Measurements from ENCODE around the gene SPTBN1.
"Not testable (repeated sequence)": the region's sequence is repeated elsewhere in the genome, so short reads cannot be mapped to it uniquely, and the experiment has no call there.

Gene SPTBN1

DNA sequence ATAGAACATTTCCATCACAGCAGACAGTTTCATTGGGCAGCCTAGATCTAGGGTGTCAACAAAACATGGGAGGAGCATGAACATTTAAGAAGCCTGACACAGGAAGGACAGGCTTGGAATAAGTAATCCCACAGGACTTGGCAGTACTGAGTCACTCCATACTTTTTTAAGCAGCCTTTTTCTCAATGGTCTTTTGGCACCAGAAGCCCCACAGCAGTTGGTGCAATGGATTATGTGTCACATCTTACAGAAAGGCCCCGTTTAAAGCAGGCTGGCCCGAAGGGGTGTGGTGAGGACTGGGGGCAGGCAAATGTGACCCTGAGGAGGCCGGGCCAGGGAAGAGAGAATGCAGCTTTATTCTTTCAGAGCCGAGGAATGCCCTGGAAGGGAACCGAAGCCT is 26.6 kb downstream of the SPTBN1 start:
- no peak overlapping the region for H3K14ac ChIP-seq (ENCODE audit: low read length)
- H3K4me3 ChIP-seq (ENCODE audit: low read depth, low read length), result no peak overlapping the region
- peak overlapping the region; percentile 25 for H4K8ac ChIP-seq (ENCODE audit: low read depth, low read length)
- WGBS (ENCODE audit: extremely low coverage, insufficient coverage, insufficient read length), result no CpG with 5 or more reads among the region's 5 CpGs
- H4K12ac ChIP-seq (ENCODE audit: low read depth, low read length), result no peak overlapping the region
- H3K23ac ChIP-seq (ENCODE audit: low read length), result no peak overlapping the region
- DNase-seq, result no peak
- peak overlapping the region; percentile 17 for H3K4me2 ChIP-seq (ENCODE audit: low read length)
- H3K9me3 ChIP-seq (ENCODE audit: insufficient read depth, low read depth, low read length), result no peaks in the 10 kb centered on the region
- H2AK5ac ChIP-seq (ENCODE audit: low read length), result no peak overlapping the region
- peak overlapping the region; percentile 57 for H3K27ac ChIP-seq (ENCODE audit: low read depth, low read length)
- H3K18ac ChIP-seq (ENCODE audit: low read length), result peak overlapping the region; percentile 77
- peaks cover 0 to 2% of the 10 kb centered on the region in 2 experiments for H3K36me3 ChIP-seq (ENCODE audit: control insufficient read depth in 1 of 2, insufficient read depth in 2 of 2, low read length in 2 of 2)
- peaks cover 2% of the 10 kb centered on the region for H3K79me2 ChIP-seq (ENCODE audit: control insufficient read depth, insufficient read depth, low read length, poor library complexity)
- no peak overlapping the region for H3K9ac ChIP-seq (ENCODE audit: low read length)
- peaks cover 21 to 22% of the 10 kb centered on the region in 2 experiments for H3K4me1 ChIP-seq (ENCODE audit: control insufficient read depth in 1 of 2, insufficient read depth in 2 of 2, low read length in 2 of 2)
- peaks cover 11% of the 10 kb centered on the region for H3K79me1 ChIP-seq (ENCODE audit: low read length)
- H3K4ac ChIP-seq (ENCODE audit: low read depth, low read length), result peak overlapping the region; percentile 21
- peak overlapping the region; percentile 50 for H4K91ac ChIP-seq (ENCODE audit: low read depth, low read length)
- no peak overlapping the region for H2BK120ac ChIP-seq (ENCODE audit: insufficient read depth, low read length, poor library complexity)
- no peak overlapping the region for H2BK5ac ChIP-seq (ENCODE audit: low read depth, low read length, poor library complexity)
- H2BK12ac ChIP-seq (ENCODE audit: low read length), result peak overlapping the region; percentile 24
- no peak overlapping the region for H2AFZ ChIP-seq (ENCODE audit: insufficient read depth, low read length, poor library complexity)
- no peaks in the 10 kb centered on the region for H3K27me3 ChIP-seq (ENCODE audit: insufficient read depth, low read length)

DNA sequence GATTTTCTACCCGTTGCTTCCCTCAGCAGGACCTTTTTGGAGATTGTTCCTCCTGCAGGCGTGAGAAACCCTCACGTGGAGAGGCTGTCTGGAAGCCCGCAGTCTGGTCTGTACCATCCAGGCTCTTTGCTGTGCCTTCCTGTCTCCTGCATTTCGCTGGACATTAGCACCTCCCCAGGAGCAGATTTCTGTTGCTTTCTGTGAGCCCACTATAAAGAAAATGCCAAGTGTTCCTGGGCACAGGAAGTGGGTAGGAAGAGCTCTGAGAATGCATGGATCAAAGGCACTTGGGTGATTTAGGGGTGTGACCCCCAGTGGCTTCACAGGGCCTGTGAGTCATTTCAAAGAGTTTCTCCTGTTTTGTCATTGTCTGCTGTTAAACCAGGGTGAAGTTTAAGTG is 27.3 kb downstream of the SPTBN1 start:
- H2BK5ac ChIP-seq (ENCODE audit: low read depth, low read length, poor library complexity), result peak overlapping the region; percentile 12
- WGBS (ENCODE audit: extremely low coverage, insufficient coverage, insufficient read length), result no CpG with 5 or more reads among the region's 5 CpGs

DNA sequence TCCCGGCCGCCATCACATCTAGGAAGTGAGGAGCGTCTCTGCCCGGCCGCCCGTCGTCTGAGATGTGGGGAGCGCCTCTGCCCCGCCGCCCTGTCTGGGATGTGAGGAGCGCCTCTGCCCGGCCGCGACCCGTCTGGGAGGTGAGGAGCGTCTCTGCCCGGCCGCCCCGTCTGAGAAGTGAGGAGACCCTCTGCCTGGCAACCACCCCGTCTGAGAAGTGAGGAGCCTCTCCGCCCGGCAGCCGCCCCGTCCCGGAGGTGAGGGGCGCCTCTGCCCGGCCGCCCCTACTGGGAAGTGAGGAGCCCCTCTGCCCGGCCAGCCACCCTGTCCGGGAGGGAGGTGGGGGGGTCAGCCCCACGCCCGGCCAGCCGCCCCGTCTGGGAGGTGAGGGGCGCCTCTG is 29.6 kb downstream of the SPTBN1 start:
- not testable (repeated sequence) for H4K12ac ChIP-seq (ENCODE audit: low read depth, low read length); H3K18ac ChIP-seq (ENCODE audit: low read length); DNase-seq; H4K8ac ChIP-seq (ENCODE audit: low read depth, low read length); H3K4ac ChIP-seq (ENCODE audit: low read depth, low read length); H2AFZ ChIP-seq (ENCODE audit: insufficient read depth, low read length, poor library complexity); H3K14ac ChIP-seq (ENCODE audit: low read length); H3K79me1 ChIP-seq (ENCODE audit: low read length); H3K27ac ChIP-seq (ENCODE audit: low read depth, low read length); H3K23ac ChIP-seq (ENCODE audit: low read length); H2AK5ac ChIP-seq (ENCODE audit: low read length); H3K4me2 ChIP-seq (ENCODE audit: low read length); H3K9ac ChIP-seq (ENCODE audit: low read length); H3K4me3 ChIP-seq (ENCODE audit: low read depth, low read length); H2BK5ac ChIP-seq (ENCODE audit: low read depth, low read length, poor library complexity); H4K91ac ChIP-seq (ENCODE audit: low read depth, low read length); H3K36me3 ChIP-seq (ENCODE audit: control insufficient read depth in 1 of 2, insufficient read depth in 2 of 2, low read length in 2 of 2); H3K79me2 ChIP-seq (ENCODE audit: control insufficient read depth, insufficient read depth, low read length, poor library complexity); H3K9me3 ChIP-seq (ENCODE audit: insufficient read depth, low read depth, low read length); H2BK12ac ChIP-seq (ENCODE audit: low read length); H2BK120ac ChIP-seq (ENCODE audit: insufficient read depth, low read length, poor library complexity); H3K27me3 ChIP-seq (ENCODE audit: insufficient read depth, low read length)
- H3K4me1 ChIP-seq (ENCODE audit: control insufficient read depth in 1 of 2, insufficient read depth in 2 of 2, low read length in 2 of 2), result peaks cover 19 to 21% of the 10 kb centered on the region in 2 experiments
- no CpG with 5 or more reads among the region's 35 CpGs for WGBS (ENCODE audit: extremely low coverage, insufficient coverage, insufficient read length)

More for the DNA sequence above, 27.3 kb downstream of the SPTBN1 start:
- Histone ChIP-seq H3K23ac (ENCODE audit: low read length) (no peak overlapping the region), H4K12ac (ENCODE audit: low read depth, low read length) (no peak overlapping the region), H2BK12ac (ENCODE audit: low read length) (no peak overlapping the region), H3K79me1 (ENCODE audit: low read length) (peaks cover 9% of the 10 kb centered on the region), H2AK5ac (ENCODE audit: low read length) (peak overlapping the region; percentile 19), H3K4ac (ENCODE audit: low read depth, low read length) (no peak overlapping the region), H3K27me3 (ENCODE audit: insufficient read depth, low read length) (no peaks in the 10 kb centered on the region), H4K91ac (ENCODE audit: low read depth, low read length) (peak overlapping the region; percentile 12), H4K8ac (ENCODE audit: low read depth, low read length) (no peak overlapping the region), H3K36me3 (ENCODE audit: control insufficient read depth in 1 of 2, insufficient read depth in 2 of 2, low read length in 2 of 2) (peaks cover 0 to 2% of the 10 kb centered on the region in 2 experiments), H3K9me3 (ENCODE audit: insufficient read depth, low read depth, low read length) (no peaks in the 10 kb centered on the region), H3K18ac (ENCODE audit: low read length) (no peak overlapping the region), H3K4me2 (ENCODE audit: low read length) (no peak overlapping the region), H3K4me1 (ENCODE audit: control insufficient read depth in 1 of 2, insufficient read depth in 2 of 2, low read length in 2 of 2) (peaks cover 19 to 21% of the 10 kb centered on the region in 2 experiments), H3K9ac (ENCODE audit: low read length) (no peak overlapping the region), H3K27ac (ENCODE audit: low read depth, low read length) (peak overlapping the region; percentile 57), H2AFZ (ENCODE audit: insufficient read depth, low read length, poor library complexity) (peak overlapping the region; percentile 0), H3K4me3 (ENCODE audit: low read depth, low read length) (no peak overlapping the region), H3K14ac (ENCODE audit: low read length) (no peak overlapping the region), H2BK120ac (ENCODE audit: insufficient read depth, low read length, poor library complexity) (no peak overlapping the region), H3K79me2 (ENCODE audit: control insufficient read depth, insufficient read depth, low read length, poor library complexity) (no peaks in the 10 kb centered on the region)
- no peak for DNase-seq

DNA sequence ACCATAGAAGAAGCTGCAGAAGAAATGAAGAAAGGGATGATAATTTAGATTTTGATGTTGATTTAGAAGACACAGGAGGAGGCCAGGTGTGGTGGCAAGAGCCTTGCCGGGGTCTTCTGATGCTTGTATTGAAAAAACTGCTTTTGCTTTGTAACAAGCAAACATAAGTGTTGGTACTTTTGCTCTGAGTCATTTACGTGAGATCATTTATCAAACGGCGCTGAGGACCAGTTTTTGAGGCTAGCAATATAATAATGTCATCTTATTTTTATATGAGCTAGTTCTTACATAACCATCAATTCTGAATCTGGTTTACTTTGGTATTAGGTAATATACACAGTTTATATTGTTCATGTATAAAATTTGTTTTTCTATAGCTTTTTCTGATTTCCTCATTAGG is 30.6 kb downstream of the SPTBN1 start:
- Histone ChIP-seq H2AK5ac (ENCODE audit: low read length) (no peak overlapping the region), H3K4ac (ENCODE audit: low read depth, low read length) (no peak overlapping the region), H2BK12ac (ENCODE audit: low read length) (no peak overlapping the region), H3K79me1 (ENCODE audit: low read length) (peaks cover 9% of the 10 kb centered on the region), H2AFZ (ENCODE audit: insufficient read depth, low read length, poor library complexity) (no peak overlapping the region), H3K4me2 (ENCODE audit: low read length) (no peak overlapping the region), H2BK120ac (ENCODE audit: insufficient read depth, low read length, poor library complexity) (no peak overlapping the region), H3K18ac (ENCODE audit: low read length) (no peak overlapping the region), H3K9me3 (ENCODE audit: insufficient read depth, low read depth, low read length) (no peaks in the 10 kb centered on the region), H4K12ac (ENCODE audit: low read depth, low read length) (no peak overlapping the region), H3K9ac (ENCODE audit: low read length) (no peak overlapping the region), H3K79me2 (ENCODE audit: control insufficient read depth, insufficient read depth, low read length, poor library complexity) (no peaks in the 10 kb centered on the region), H3K4me3 (ENCODE audit: low read depth, low read length) (no peak overlapping the region), H3K27me3 (ENCODE audit: insufficient read depth, low read length) (no peaks in the 10 kb centered on the region), H3K4me1 (ENCODE audit: control insufficient read depth in 1 of 2, insufficient read depth in 2 of 2, low read length in 2 of 2) (peaks cover 18 to 21% of the 10 kb centered on the region in 2 experiments), H4K8ac (ENCODE audit: low read depth, low read length) (no peak overlapping the region), H3K14ac (ENCODE audit: low read length) (no peak overlapping the region), H3K27ac (ENCODE audit: low read depth, low read length) (no peak overlapping the region), H4K91ac (ENCODE audit: low read depth, low read length) (no peak overlapping the region), H3K36me3 (ENCODE audit: control insufficient read depth in 1 of 2, insufficient read depth in 2 of 2, low read length in 2 of 2) (peaks cover 0 to 2% of the 10 kb centered on the region in 2 experiments), H2BK5ac (ENCODE audit: low read depth, low read length, poor library complexity) (no peak overlapping the region), H3K23ac (ENCODE audit: low read length) (no peak overlapping the region)
- WGBS (ENCODE audit: extremely low coverage, insufficient coverage, insufficient read length), result no CpG with 5 or more reads among the region's 4 CpGs
- DNase-seq, result no peak
